K562 (cell line): ENCODE data around the gene FLT1.

Experiments
- ESRRA ChIP-seq: fragments of 450-650 bp; IDR thresholded peaks from 2 replicates; pipeline ENCODE4 v1.6.1; 2014; ENCODE audit warnings: low read depth, mild to moderate bottlenecking, moderate library complexity, borderline replicate concordance
- MTA1 ChIP-seq: fragments of 450-650 bp; IDR thresholded peaks from 2 replicates; pipeline ENCODE4 v1.6.1; 2017; ENCODE audit warnings: borderline replicate concordance
- SOX6 ChIP-seq: fragments of 450-650 bp; IDR thresholded peaks from 2 replicates; pipeline ENCODE4 v1.6.1; 2014; ENCODE audit warnings: mild to moderate bottlenecking
- TF ChIP-seq, protein P1 (sequence below), 3 experiments: IDR thresholded peaks in 2 of 3; conservative IDR thresholded peaks in 1 of 3; 2 replicates each; pipeline ENCODE4 v1.5.1; 2011 to 2012; ENCODE audit warnings: low read length in 3 of 3, mild to moderate bottlenecking in 3 of 3, control low read depth in 2 of 3, improper control_type of control experiment in 1 of 3, inconsistent platforms in 1 of 3, low read depth in 1 of 3, mixed read lengths in 1 of 3, moderate library complexity in 1 of 3; ENCODE audit not compliant: insufficient read depth in 2 of 3

- TF ChIP-seq ESRRA (no peak), SOX6 (no peak), MTA1 (no peak)
- TF ChIP-seq, protein P1, sequence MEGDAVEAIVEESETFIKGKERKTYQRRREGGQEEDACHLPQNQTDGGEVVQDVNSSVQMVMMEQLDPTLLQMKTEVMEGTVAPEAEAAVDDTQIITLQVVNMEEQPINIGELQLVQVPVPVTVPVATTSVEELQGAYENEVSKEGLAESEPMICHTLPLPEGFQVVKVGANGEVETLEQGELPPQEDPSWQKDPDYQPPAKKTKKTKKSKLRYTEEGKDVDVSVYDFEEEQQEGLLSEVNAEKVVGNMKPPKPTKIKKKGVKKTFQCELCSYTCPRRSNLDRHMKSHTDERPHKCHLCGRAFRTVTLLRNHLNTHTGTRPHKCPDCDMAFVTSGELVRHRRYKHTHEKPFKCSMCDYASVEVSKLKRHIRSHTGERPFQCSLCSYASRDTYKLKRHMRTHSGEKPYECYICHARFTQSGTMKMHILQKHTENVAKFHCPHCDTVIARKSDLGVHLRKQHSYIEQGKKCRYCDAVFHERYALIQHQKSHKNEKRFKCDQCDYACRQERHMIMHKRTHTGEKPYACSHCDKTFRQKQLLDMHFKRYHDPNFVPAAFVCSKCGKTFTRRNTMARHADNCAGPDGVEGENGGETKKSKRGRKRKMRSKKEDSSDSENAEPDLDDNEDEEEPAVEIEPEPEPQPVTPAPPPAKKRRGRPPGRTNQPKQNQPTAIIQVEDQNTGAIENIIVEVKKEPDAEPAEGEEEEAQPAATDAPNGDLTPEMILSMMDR (IDR thresholded peaks at IDR 0.05 in 2 of 3, conservative IDR thresholded peaks at IDR 0.05 in 1 of 3; ENCODE audit: insufficient read depth in 2 of 3, low read depth in 1 of 3, low read length in 3 of 3): no peak
These were observed 18.8 kb upstream of the FLT1 start for GRCh38 chr13:28513745-28514144.
